ENCODE data around the gene FOXR2. TPM values are rescaled to one million over a fixed set of nuclear protein-coding genes. Genes with fewer than 3 reads are reported as not detected.

Gene FOXR2
- total RNA-seq, 1 donor from 2014 or later: not detected

DNA sequence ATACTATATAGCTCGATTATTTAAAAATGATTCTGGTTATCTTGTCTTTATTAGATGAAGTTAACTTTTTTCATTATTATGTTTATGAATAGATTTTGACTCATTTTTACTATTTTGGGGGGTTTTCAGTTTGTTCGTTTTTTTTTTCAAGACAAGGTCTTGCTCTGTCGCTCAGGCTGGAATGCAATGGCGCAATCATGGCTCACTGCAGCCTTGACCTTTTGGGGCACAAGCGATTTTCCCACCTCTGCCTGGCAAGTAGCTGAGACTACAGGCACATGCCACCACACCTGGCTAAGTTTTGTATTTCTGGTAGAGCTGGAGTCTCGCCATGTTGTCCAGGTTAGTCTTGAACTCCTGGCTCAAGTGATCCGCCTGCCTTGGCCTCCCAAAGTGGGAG is 24.9 kb upstream of the FOXR2 start:
- Histone ChIP-seq H3K27me3 (no peaks in the 10 kb centered on the region), H3K36me3 (no peaks in the 10 kb centered on the region), H3K4me3 (no peak overlapping the region), H3K4me1 (no peaks in the 10 kb centered on the region), H3K27ac (no peak overlapping the region), H3K9me3 (no peaks in the 10 kb centered on the region)
- TF ChIP-seq, protein P1, sequence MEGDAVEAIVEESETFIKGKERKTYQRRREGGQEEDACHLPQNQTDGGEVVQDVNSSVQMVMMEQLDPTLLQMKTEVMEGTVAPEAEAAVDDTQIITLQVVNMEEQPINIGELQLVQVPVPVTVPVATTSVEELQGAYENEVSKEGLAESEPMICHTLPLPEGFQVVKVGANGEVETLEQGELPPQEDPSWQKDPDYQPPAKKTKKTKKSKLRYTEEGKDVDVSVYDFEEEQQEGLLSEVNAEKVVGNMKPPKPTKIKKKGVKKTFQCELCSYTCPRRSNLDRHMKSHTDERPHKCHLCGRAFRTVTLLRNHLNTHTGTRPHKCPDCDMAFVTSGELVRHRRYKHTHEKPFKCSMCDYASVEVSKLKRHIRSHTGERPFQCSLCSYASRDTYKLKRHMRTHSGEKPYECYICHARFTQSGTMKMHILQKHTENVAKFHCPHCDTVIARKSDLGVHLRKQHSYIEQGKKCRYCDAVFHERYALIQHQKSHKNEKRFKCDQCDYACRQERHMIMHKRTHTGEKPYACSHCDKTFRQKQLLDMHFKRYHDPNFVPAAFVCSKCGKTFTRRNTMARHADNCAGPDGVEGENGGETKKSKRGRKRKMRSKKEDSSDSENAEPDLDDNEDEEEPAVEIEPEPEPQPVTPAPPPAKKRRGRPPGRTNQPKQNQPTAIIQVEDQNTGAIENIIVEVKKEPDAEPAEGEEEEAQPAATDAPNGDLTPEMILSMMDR (IDR thresholded peaks at IDR 0.05): no peak
- no peak for TF ChIP-seq POLR2A (IDR thresholded peaks at IDR 0.05)
- no peak for TF ChIP-seq POLR2AphosphoS5 (IDR thresholded peaks at IDR 0.05; ENCODE audit: insufficient read depth in 1 of 2, low read depth in 1 of 2)
- DNase-seq (ENCODE audit: extremely low spot score in 2 of 2): no peak
- intact Hi-C loops (cut with DNase I): no loop called here

DNA sequence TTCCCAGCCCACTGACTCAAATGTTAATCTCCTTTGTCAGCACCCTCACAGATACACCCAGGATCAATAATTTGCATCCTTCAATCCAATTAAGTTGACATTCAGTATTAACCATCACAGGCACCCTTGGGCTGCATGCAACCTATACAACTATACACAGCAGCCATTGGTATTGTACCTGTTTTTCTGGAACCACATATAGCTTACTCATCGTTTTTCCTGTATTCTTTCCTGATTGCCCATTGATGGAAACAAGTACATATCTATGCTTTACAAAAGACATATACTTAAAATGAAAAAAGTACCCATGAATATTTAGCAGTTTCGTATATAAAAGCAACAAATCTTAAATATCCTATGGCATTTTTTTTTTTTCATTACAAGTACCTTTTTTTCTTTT is 3.7 kb upstream of the FOXR2 start:
- DNase-seq (ENCODE audit: extremely low spot score in 2 of 2): no peak
- intact Hi-C loops (cut with DNase I): no loop called here
- no peaks in the 10 kb centered on the region for H3K36me3 ChIP-seq
- H3K27me3 ChIP-seq: no peaks in the 10 kb centered on the region
- no peak for TF ChIP-seq POLR2AphosphoS5 (IDR thresholded peaks at IDR 0.05; ENCODE audit: insufficient read depth in 1 of 2, low read depth in 1 of 2)
- TF ChIP-seq, protein P1 (IDR thresholded peaks at IDR 0.05): no peak
- TF ChIP-seq POLR2A (IDR thresholded peaks at IDR 0.05): no peak
- no peaks in the 10 kb centered on the region for H3K9me3 ChIP-seq
- H3K27ac ChIP-seq: no peak overlapping the region
- no peaks in the 10 kb centered on the region for H3K4me1 ChIP-seq
- H3K4me3 ChIP-seq: no peak overlapping the region

DNA sequence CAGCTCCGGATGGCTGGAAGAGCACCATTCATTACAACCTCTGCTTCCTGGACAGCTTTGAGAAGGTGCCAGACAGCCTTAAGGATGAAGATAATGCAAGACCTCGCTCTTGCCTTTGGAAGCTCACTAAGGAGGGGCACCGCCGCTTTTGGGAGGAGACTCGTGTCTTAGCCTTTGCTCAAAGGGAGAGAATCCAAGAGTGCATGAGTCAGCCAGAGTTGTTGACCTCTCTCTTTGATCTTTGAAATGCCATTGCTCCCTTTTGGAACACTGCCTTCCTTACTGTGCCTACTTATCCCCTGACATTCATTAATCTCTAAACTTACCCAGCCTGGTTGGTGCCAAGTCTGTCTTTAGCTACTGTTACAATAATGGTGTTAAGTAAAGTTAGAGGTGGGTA is 1.2 kb downstream of the FOXR2 start:
- Histone ChIP-seq H3K36me3 (no peaks in the 10 kb centered on the region), H3K4me1 (no peaks in the 10 kb centered on the region), H3K4me3 (no peak overlapping the region), H3K9me3 (no peaks in the 10 kb centered on the region), H3K27ac (no peak overlapping the region), H3K27me3 (no peaks in the 10 kb centered on the region)
- intact Hi-C loops (cut with DNase I): no loop called here
- TF ChIP-seq POLR2AphosphoS5 (IDR thresholded peaks at IDR 0.05; ENCODE audit: insufficient read depth in 1 of 2, low read depth in 1 of 2) (no peak), POLR2A (IDR thresholded peaks at IDR 0.05) (no peak)
- TF ChIP-seq, protein P1 (IDR thresholded peaks at IDR 0.05): no peak
- DNase-seq (ENCODE audit: extremely low spot score in 2 of 2): no peak

DNA sequence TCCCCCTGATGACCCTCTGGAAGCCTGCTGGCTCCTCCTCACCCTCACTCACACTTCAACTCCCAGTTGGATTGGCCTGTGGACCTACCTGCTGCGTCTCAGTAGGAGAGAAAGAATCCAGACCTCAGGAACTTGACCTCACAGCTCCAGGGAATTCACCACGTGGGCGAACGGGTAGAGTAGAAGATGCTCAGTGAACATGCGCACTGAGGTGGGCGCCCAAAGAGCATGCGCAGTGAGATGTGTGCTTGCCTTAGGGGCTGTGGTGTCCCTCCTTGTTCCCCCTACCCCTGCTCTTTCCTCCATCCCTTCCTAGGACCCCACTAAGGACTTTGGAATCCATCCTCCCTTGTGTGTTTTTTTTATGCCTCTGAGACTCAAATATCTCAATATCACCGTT is 12.9 kb downstream of the FOXR2 start:
- no peaks in the 10 kb centered on the region for H3K4me1 ChIP-seq
- no peaks in the 10 kb centered on the region for H3K9me3 ChIP-seq
- no peak for TF ChIP-seq POLR2AphosphoS5 (IDR thresholded peaks at IDR 0.05; ENCODE audit: insufficient read depth in 1 of 2, low read depth in 1 of 2)
- no peak for DNase-seq (ENCODE audit: extremely low spot score in 2 of 2)
- H3K4me3 ChIP-seq: no peak overlapping the region
- intact Hi-C loops (cut with DNase I): no loop called here
- H3K36me3 ChIP-seq: no peaks in the 10 kb centered on the region
- no peak overlapping the region for H3K27ac ChIP-seq
- H3K27me3 ChIP-seq: no peaks in the 10 kb centered on the region

DNA sequence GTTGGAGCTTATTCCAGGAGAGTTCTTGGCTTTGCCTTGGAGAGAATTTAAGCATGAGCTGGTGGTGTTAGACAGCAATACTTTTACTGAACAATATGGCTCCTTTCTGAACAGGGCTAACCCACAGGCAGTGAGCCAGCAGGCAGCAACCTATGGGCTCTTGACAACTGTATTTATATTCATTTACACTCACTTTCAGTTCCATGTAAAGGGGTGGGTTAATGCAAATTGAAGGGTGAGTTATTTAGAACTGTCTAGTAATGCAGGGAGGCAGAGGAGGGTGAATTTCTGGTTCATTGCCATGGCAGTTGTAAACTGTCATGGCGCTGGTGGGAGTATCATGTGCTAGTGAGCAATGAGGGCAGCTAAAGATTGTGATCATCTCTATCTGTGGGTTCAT is 15.7 kb downstream of the FOXR2 start:
- H3K4me3 ChIP-seq: no peak overlapping the region
- no peaks in the 10 kb centered on the region for H3K27me3 ChIP-seq
- H3K27ac ChIP-seq: no peak overlapping the region
- TF ChIP-seq, protein P1 (IDR thresholded peaks at IDR 0.05): no peak
- TF ChIP-seq POLR2A (IDR thresholded peaks at IDR 0.05) (no peak), POLR2AphosphoS5 (IDR thresholded peaks at IDR 0.05; ENCODE audit: insufficient read depth in 1 of 2, low read depth in 1 of 2) (no peak)
- no peaks in the 10 kb centered on the region for H3K36me3 ChIP-seq
- DNase-seq (ENCODE audit: extremely low spot score in 2 of 2): no peak
- no peaks in the 10 kb centered on the region for H3K9me3 ChIP-seq
- intact Hi-C loops (cut with DNase I): no loop called here
- no peaks in the 10 kb centered on the region for H3K4me1 ChIP-seq

DNA sequence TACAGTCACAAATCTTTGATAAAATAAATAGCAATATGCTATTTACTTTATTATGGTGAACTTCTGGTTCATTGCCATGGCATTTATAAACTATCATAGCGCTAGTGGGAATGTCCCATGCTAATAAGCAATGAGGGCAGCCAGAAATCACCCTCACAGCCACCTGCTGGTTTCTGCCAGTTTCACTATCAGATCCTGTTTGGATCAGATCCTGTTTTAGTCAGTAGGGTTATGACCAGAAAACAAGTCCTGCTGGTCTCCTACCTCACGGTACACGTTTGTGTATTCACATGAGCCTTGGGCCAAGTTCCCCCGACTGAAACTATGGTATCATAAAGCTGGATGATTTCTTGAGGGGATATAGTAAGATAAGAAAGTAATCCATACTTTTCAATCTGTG is 17.7 kb downstream of the FOXR2 start:
- Histone ChIP-seq H3K27ac (no peak overlapping the region), H3K4me1 (no peaks in the 10 kb centered on the region), H3K9me3 (no peaks in the 10 kb centered on the region), H3K4me3 (no peak overlapping the region), H3K36me3 (no peaks in the 10 kb centered on the region), H3K27me3 (no peaks in the 10 kb centered on the region)
- intact Hi-C loops (cut with DNase I): no loop called here
- no peak for DNase-seq (ENCODE audit: extremely low spot score in 2 of 2)
- TF ChIP-seq, protein P1 (IDR thresholded peaks at IDR 0.05): no peak

Data from vagina (tissue), 2 donors.